GM21390 (cell line): ENCODE measurements around the gene TUBGCP2.
A peak's percentile ranks its signal among the peaks of the same experiment; 100 is the strongest.
"Not testable (repeated sequence)": the region's sequence is repeated elsewhere in the genome, so short reads cannot be mapped to it uniquely, and the experiment has no call there.

Experiments
- ATAC-seq: cut with Tn5 transposase; IDR thresholded peaks from one replicate; pipeline ENCODE4 v1.9.1; 2021; ENCODE audit not compliant: unreplicated experiment

The TUBGCP2 gene

GRCh38 chr10:133249975-133250754 is 58.5 kb downstream of the TUBGCP2 start:
- no peak for ATAC-seq

GRCh38 chr10:133249094-133249780 is 59.4 kb downstream of the TUBGCP2 start:
- ATAC-seq = no peak

GRCh38 chr10:133248334-133248715 is 60.3 kb downstream of the TUBGCP2 start:
- no peak for ATAC-seq

GRCh38 chr10:133247681-133248333 is 60.9 kb downstream of the TUBGCP2 start:
- no peak for ATAC-seq

GRCh38 chr10:133246236-133246626 is 62.4 kb downstream of the TUBGCP2 start:
- no peak for ATAC-seq

- ATAC-seq = no peak
Observed at GRCh38 chr10:133245439-133246235, 63.0 kb downstream of the TUBGCP2 start.

- ATAC-seq = no peak
Observed at GRCh38 chr10:133243593-133243992, 65.1 kb downstream of the TUBGCP2 start.

- no peak for ATAC-seq
Observed at GRCh38 chr10:133242611-133243356, 65.9 kb downstream of the TUBGCP2 start.

- ATAC-seq = peak; percentile 68
Observed at GRCh38 chr10:133241501-133242205, 67.0 kb downstream of the TUBGCP2 start.

GRCh38 chr10:133239990-133240389 is 68.7 kb downstream of the TUBGCP2 start:
- ATAC-seq = no peak

GRCh38 chr10:133238466-133238804 is 70.2 kb downstream of the TUBGCP2 start:
- no peak for ATAC-seq

- ATAC-seq = no peak
Observed at GRCh38 chr10:133237588-133238465, 70.8 kb downstream of the TUBGCP2 start, which contains the start of gene VENTX. Gene VENTX (plus strand): TSS chr10:133237855. CDS start chr10:133237915, 60 bp downstream.

- no peak for ATAC-seq
Observed at GRCh38 chr10:133237241-133237587, 71.5 kb downstream of the TUBGCP2 start.

- no peak for ATAC-seq
Observed at GRCh38 chr10:133236401-133237240, 72.1 kb downstream of the TUBGCP2 start.

GRCh38 chr10:133235932-133236331 is 72.7 kb downstream of the TUBGCP2 start:
- ATAC-seq = no peak

GRCh38 chr10:133235265-133235855 is 73.3 kb downstream of the TUBGCP2 start:
- no peak for ATAC-seq

- not testable (repeated sequence) for ATAC-seq
Observed at GRCh38 chr10:133234796-133235195, 73.9 kb downstream of the TUBGCP2 start.
